NT2/D1 (cell line): ENCODE data around the gene SIGLEC12.

Source experiments
- SUZ12 ChIP-seq: IDR thresholded peaks from 2 replicates; pipeline ENCODE4 v1.6.1; 2011; ENCODE audit not compliant: insufficient read length, insufficient read depth; ENCODE audit errors: extremely low read depth
- YY1 ChIP-seq: IDR thresholded peaks from 2 replicates; pipeline ENCODE4 v1.6.1; 2011; ENCODE audit not compliant: insufficient read length, insufficient read depth
- ZNF274 ChIP-seq: IDR thresholded peaks from 2 replicates; pipeline ENCODE4 v1.6.1; 2011; ENCODE audit warnings: mild to moderate bottlenecking, low read depth, low read length

DNA sequence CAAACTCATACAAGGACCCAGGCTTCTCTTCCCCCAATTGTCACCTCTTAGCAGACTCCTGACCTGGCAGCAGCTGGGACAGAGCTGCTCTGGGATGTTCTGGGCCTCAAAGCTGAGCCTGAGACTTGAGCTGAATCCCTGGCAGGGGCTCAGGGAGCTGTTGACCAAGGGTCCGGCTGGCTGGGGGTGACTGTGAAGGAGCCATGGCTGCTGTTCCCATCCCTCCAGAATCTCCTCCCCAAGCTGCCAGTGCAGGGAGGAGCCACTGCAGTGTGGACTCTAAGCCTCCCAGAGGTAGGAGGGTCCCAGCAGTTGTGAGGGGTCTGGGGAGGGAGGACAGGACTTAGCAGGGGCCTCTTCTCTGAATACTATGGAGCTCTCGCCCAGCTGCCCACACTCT, 27.7 kb upstream of the SIGLEC12 start:
- TF ChIP-seq ZNF274 (no peak), YY1 (no peak), SUZ12 (no peak)
